ENCODE data around the gene FAR2.

- TF ChIP-seq CTCF (IDR thresholded peaks at IDR 0.05) (no peak), ZFX (IDR thresholded peaks at IDR 0.05; ENCODE audit: borderline replicate concordance) (no peak)
These were observed 46.3 kb upstream of the FAR2 start for GRCh38 chr12:29102741-29103140.
